SK-N-SH treated with all-trans-retinoic acid at 6 μM for 48 hours (cell line): ENCODE data around the gene POLR1D.
"Not testable (repeated sequence)": the region's sequence is repeated elsewhere in the genome, so short reads cannot be mapped to it uniquely, and the experiment has no call there.

ENCODE experiments used
- ATAC-seq: fragments of 200-7000 bp; cut with Tn5 transposase; 3 replicates; pipeline ENCODE4 v1.9.1; 2020; ENCODE audit warnings: mild to moderate bottlenecking, moderate library complexity
- ARNTL ChIP-seq: fragments of 450-650 bp; formaldehyde crosslinking; IDR thresholded peaks from 2 replicates; pipeline ENCODE4 v1.5.0; 2020; ENCODE audit warnings: low read depth, mild to moderate bottlenecking, moderate library complexity, borderline replicate concordance
- CREB5 ChIP-seq: fragments of 250-450 bp; sonication (Bioruptor Pico); IDR thresholded peaks from 2 replicates; pipeline ENCODE4 v1.5.1; 2020; ENCODE audit warnings: low read depth, mild to moderate bottlenecking, moderate library complexity
- CSDC2 ChIP-seq: fragments of 250-450 bp; sonication (Bioruptor Pico); IDR thresholded peaks from 2 replicates; pipeline ENCODE4 v1.5.0; 2020; ENCODE audit warnings: mild to moderate bottlenecking, moderate library complexity
- CSRNP3 ChIP-seq: fragments of 250-450 bp; sonication (Bioruptor Pico); IDR thresholded peaks from 2 replicates; pipeline ENCODE4 v1.5.1; 2021; ENCODE audit warnings: mild to moderate bottlenecking, moderate library complexity
- ISL1 ChIP-seq: fragments of 250-450 bp; sonication (Bioruptor Pico); IDR thresholded peaks from 2 replicates; pipeline ENCODE4 v2.1.2; 2022; ENCODE audit warnings: mild to moderate bottlenecking, moderate library complexity
- OSR1 ChIP-seq: fragments of 250-450 bp; sonication (Bioruptor Pico); IDR thresholded peaks from 2 replicates; pipeline ENCODE4 v1.8.0; 2022; ENCODE audit warnings: moderate library complexity, mild to moderate bottlenecking, inconsistent platforms
- PATZ1 ChIP-seq: fragments of 250-450 bp; sonication (Bioruptor Pico); IDR thresholded peaks from 2 replicates; pipeline ENCODE4 v1.8.0; 2020; ENCODE audit warnings: mild to moderate bottlenecking, moderate library complexity, borderline replicate concordance
- POU6F1 ChIP-seq: fragments of 250-450 bp; sonication (Bioruptor Pico); IDR thresholded peaks from 2 replicates; pipeline ENCODE4 v1.8.0; 2021; ENCODE audit warnings: low read depth, mild to moderate bottlenecking, moderate library complexity, borderline replicate concordance
- PPARA ChIP-seq: fragments of 250-450 bp; sonication (Bioruptor Pico); IDR thresholded peaks from 2 replicates; pipeline ENCODE4 v1.5.0; 2020; ENCODE audit warnings: mild to moderate bottlenecking, borderline replicate concordance
- SNAI2 ChIP-seq: fragments of 250-450 bp; sonication (Bioruptor Pico); IDR thresholded peaks from 2 replicates; pipeline ENCODE4 v1.5.0; 2020; ENCODE audit warnings: mild to moderate bottlenecking, moderate library complexity
- TOX ChIP-seq: fragments of 250-450 bp; sonication (Bioruptor Pico); IDR thresholded peaks from 2 replicates; pipeline ENCODE4 v1.8.0; 2021; ENCODE audit warnings: mild to moderate bottlenecking, moderate library complexity, borderline replicate concordance
- TSHZ2 ChIP-seq: fragments of 250-450 bp; sonication (Bioruptor Pico); IDR thresholded peaks from 2 replicates; pipeline ENCODE4 v1.5.0; 2020; ENCODE audit warnings: mild to moderate bottlenecking, moderate library complexity
- ZC3H10 ChIP-seq: fragments of 250-450 bp; sonication (Bioruptor Pico); IDR thresholded peaks from 2 replicates; pipeline ENCODE4 v1.5.1; 2021; ENCODE audit warnings: mild to moderate bottlenecking, moderate library complexity
- ZFP3 ChIP-seq: fragments of 250-450 bp; sonication (Bioruptor Pico); IDR thresholded peaks from 2 replicates; pipeline ENCODE4 v1.5.0; 2020; ENCODE audit warnings: mild to moderate bottlenecking, moderate library complexity
- ZFP30 ChIP-seq: fragments of 450-650 bp; formaldehyde crosslinking; IDR thresholded peaks from 2 replicates; pipeline ENCODE4 v1.5.0; 2022; ENCODE audit warnings: mild to moderate bottlenecking, moderate library complexity
- ZNF565 ChIP-seq: fragments of 450-650 bp; formaldehyde crosslinking; conservative IDR thresholded peaks from 2 replicates; pipeline ENCODE4 v1.5.0; 2020; ENCODE audit warnings: low read depth, mild to moderate bottlenecking, moderate library complexity
- ZNF70 ChIP-seq: fragments of 450-650 bp; formaldehyde crosslinking; IDR thresholded peaks from 2 replicates; pipeline ENCODE4 v1.5.0; 2020; ENCODE audit warnings: mild to moderate bottlenecking, moderate library complexity
- ZNF8 ChIP-seq: fragments of 450-650 bp; formaldehyde crosslinking; IDR thresholded peaks from 2 replicates; pipeline ENCODE4 v1.5.0; 2020; ENCODE audit warnings: mild to moderate bottlenecking, moderate library complexity

POLR1D gene

GRCh38 chr13:27627380-27627779 lies 5.7 kb downstream of the POLR1D start (continued):
- no peak for TF ChIP-seq CSRNP3 (CRISPR knock-in tag)
- TF ChIP-seq ZFP3 (CRISPR knock-in tag) = no peak
- no peak for TF ChIP-seq ZC3H10 (CRISPR knock-in tag)
- no peak for TF ChIP-seq SNAI2 (CRISPR knock-in tag)

- no peak for TF ChIP-seq CSDC2
- TF ChIP-seq ZNF565 = no peak
- TF ChIP-seq ZNF8 = no peak
- no peak for TF ChIP-seq ISL1 (CRISPR knock-in tag)
- TF ChIP-seq PATZ1 (CRISPR knock-in tag) = no peak
- TF ChIP-seq PPARA (CRISPR knock-in tag) = no peak
- no peak for TF ChIP-seq POU6F1
- no peak for TF ChIP-seq CREB5 (CRISPR knock-in tag)
- no peak for TF ChIP-seq ARNTL (CRISPR knock-in tag)
- no peak for TF ChIP-seq SNAI2 (CRISPR knock-in tag)
- no peak for TF ChIP-seq TSHZ2 (CRISPR knock-in tag)
- no peak for TF ChIP-seq TOX (CRISPR knock-in tag)
- TF ChIP-seq OSR1 (CRISPR knock-in tag) = no peak
- TF ChIP-seq CSRNP3 (CRISPR knock-in tag) = no peak
- no peak for TF ChIP-seq ZFP3 (CRISPR knock-in tag)
- TF ChIP-seq ZC3H10 (CRISPR knock-in tag) = no peak
- no peak for TF ChIP-seq ZFP30 (CRISPR knock-in tag)
- no peak for TF ChIP-seq ZNF70 (CRISPR knock-in tag)
Measured at GRCh38 chr13:27628081-27628480, 6.4 kb downstream of the POLR1D start.

GRCh38 chr13:27628766-27629165 lies 7.1 kb downstream of the POLR1D start:
- not testable (repeated sequence) for ATAC-seq

More at GRCh38 chr13:27628081-27628480, 6.4 kb downstream of the POLR1D start:
- ATAC-seq = no peak

- TF ChIP-seq CSRNP3 (CRISPR knock-in tag) (no peak), POU6F1 (no peak)
- no peak for ATAC-seq
Measured at GRCh38 chr13:27631156-27631555, 9.5 kb downstream of the POLR1D start.
